ENCODE results near the gene GJD2.

The GJD2 gene

GRCh38 chr15:34726406-34727100, 28.2 kb downstream of the GJD2 start:
- in situ Hi-C loops (cut with HindIII; ENCODE audit: low sequenced_read_pairs) = no loop called here

GRCh38 chr15:34725556-34725955, 29.2 kb downstream of the GJD2 start:
- in situ Hi-C loops (cut with HindIII; ENCODE audit: low sequenced_read_pairs) = no loop called here

GRCh38 chr15:34724481-34724880, 30.3 kb downstream of the GJD2 start:
- in situ Hi-C loops (cut with HindIII; ENCODE audit: low sequenced_read_pairs) = no loop called here

DNA sequence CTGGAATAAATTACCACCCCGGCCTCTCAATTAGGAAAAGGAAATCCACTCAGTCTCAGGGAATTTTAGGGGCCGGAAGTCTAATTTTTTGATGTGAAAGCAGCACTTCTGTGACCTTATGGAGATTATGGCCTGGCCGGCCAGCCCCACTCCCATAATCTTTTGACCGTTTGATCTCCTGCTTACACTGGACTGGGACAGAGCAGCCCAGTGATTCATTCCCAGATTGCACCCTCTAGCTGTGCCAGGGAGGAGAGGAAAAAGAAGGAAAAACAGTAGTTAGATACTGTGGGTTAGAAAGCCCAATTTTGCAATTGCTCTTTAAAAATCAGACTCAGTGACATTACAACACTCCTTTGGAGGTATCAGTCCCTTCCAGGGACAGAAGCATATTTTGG, 32.4 kb downstream of the GJD2 start:
- in situ Hi-C loops (cut with HindIII; ENCODE audit: low sequenced_read_pairs) = no loop called here

GRCh38 chr15:34721802-34722438, 32.9 kb downstream of the GJD2 start:
- in situ Hi-C loops (cut with HindIII; ENCODE audit: low sequenced_read_pairs) = no loop called here

DNA sequence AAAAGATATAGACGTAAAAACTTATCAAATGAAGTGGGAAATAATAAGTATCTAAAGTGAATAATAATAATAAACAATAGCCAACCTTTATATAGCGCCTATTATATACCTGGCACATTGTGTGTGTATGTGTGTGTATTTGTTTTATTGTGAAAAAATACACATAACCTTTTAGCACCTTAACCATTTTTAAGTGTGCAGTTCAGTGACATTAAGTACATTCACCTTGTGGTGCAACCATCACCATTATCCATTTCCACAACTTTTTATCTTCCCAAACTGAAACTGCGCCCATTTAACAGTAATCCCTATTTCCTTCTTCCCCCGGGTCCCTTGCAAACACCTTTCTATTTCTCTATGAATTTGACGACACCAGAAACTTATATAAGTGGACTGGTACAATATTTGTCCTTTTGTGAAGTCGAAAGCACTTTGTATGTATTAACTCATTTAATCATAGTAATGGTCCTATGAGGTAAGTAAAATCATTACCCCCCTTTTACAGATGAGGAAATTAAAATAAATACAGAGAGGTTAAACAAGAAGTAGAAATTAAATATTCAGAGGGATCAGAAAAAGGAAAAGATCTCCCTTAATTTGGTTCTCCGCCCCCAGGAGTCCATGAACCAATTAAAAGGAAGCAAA, 33.5 kb downstream of the GJD2 start:
- in situ Hi-C loops (cut with HindIII; ENCODE audit: low sequenced_read_pairs) = no loop called here

GRCh38 chr15:34719695-34720094, 35.1 kb downstream of the GJD2 start:
- in situ Hi-C loops (cut with HindIII; ENCODE audit: low sequenced_read_pairs) = no loop called here

GRCh38 chr15:34718681-34719665, 35.8 kb downstream of the GJD2 start:
- in situ Hi-C loops (cut with HindIII; ENCODE audit: low sequenced_read_pairs) = no loop called here

- in situ Hi-C loops (cut with HindIII; ENCODE audit: low sequenced_read_pairs) = no loop called here
These were observed 37.1 kb downstream of the GJD2 start for GRCh38 chr15:34717729-34718128.

- in situ Hi-C loops (cut with HindIII; ENCODE audit: low sequenced_read_pairs) = no loop called here
These were observed 38.7 kb downstream of the GJD2 start for GRCh38 chr15:34716111-34716510.

GRCh38 chr15:34714476-34715121, 40.2 kb downstream of the GJD2 start:
- in situ Hi-C loops (cut with HindIII; ENCODE audit: low sequenced_read_pairs) = no loop called here

GRCh38 chr15:34713635-34714034, 41.2 kb downstream of the GJD2 start:
- in situ Hi-C loops (cut with HindIII; ENCODE audit: low sequenced_read_pairs) = no loop called here

GRCh38 chr15:34709866-34710265, 44.9 kb downstream of the GJD2 start:
- in situ Hi-C loops (cut with HindIII; ENCODE audit: low sequenced_read_pairs) = no loop called here

DNA sequence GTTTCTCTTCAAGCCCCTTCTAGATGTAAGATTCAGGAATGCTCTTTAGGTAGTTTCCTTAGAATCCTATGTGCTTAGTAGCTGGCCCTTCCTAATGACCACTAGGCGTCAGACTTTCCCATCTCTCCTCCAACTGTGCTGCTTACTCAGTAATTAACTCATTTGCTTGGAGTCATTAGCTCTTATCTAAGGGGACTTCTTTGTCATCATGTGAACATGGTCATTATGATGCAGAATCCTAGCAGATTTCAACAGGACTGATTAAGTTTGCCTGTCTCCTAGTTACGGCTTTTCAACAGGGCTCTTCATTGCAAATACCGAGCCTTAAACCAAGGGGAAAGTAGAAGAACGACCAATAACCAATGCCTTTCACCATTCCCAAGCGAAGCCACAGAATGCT, 46.4 kb downstream of the GJD2 start:
- in situ Hi-C loops (cut with HindIII; ENCODE audit: low sequenced_read_pairs) = no loop called here

- in situ Hi-C loops (cut with HindIII; ENCODE audit: low sequenced_read_pairs) = no loop called here
These were observed 53.3 kb downstream of the GJD2 start for GRCh38 chr15:34701536-34701935.
